ENCODE measurements around the gene PEX5. TPM values are rescaled to one million over a fixed set of nuclear protein-coding genes. Genes with fewer than 3 reads are reported as not detected.
"Not testable (repeated sequence)": the region's sequence is repeated elsewhere in the genome, so short reads cannot be mapped to it uniquely, and the experiment has no call there.

The PEX5 gene
- total RNA-seq, 1 donor = 24.3 TPM

- TF ChIP-seq, protein P1, sequence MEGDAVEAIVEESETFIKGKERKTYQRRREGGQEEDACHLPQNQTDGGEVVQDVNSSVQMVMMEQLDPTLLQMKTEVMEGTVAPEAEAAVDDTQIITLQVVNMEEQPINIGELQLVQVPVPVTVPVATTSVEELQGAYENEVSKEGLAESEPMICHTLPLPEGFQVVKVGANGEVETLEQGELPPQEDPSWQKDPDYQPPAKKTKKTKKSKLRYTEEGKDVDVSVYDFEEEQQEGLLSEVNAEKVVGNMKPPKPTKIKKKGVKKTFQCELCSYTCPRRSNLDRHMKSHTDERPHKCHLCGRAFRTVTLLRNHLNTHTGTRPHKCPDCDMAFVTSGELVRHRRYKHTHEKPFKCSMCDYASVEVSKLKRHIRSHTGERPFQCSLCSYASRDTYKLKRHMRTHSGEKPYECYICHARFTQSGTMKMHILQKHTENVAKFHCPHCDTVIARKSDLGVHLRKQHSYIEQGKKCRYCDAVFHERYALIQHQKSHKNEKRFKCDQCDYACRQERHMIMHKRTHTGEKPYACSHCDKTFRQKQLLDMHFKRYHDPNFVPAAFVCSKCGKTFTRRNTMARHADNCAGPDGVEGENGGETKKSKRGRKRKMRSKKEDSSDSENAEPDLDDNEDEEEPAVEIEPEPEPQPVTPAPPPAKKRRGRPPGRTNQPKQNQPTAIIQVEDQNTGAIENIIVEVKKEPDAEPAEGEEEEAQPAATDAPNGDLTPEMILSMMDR (IDR thresholded peaks at IDR 0.05; ENCODE audit: insufficient read depth, low read length) = no peak
- H3K4me3 ChIP-seq (ENCODE audit: low read depth, low read length) = no peak overlapping the region
- peak; percentile 2 for DNase-seq (ENCODE audit: low read depth)
Measured at GRCh38 chr12:7241404-7242005, 52.0 kb downstream of the PEX5 start.

- TF ChIP-seq, protein P1 (IDR thresholded peaks at IDR 0.05; ENCODE audit: insufficient read depth, low read length) = no peak
- no peak overlapping the region for H3K4me3 ChIP-seq (ENCODE audit: low read depth, low read length)
- DNase-seq (ENCODE audit: low read depth) = no peak
Measured at GRCh38 chr12:7242176-7243101, 53.0 kb downstream of the PEX5 start.

DNA sequence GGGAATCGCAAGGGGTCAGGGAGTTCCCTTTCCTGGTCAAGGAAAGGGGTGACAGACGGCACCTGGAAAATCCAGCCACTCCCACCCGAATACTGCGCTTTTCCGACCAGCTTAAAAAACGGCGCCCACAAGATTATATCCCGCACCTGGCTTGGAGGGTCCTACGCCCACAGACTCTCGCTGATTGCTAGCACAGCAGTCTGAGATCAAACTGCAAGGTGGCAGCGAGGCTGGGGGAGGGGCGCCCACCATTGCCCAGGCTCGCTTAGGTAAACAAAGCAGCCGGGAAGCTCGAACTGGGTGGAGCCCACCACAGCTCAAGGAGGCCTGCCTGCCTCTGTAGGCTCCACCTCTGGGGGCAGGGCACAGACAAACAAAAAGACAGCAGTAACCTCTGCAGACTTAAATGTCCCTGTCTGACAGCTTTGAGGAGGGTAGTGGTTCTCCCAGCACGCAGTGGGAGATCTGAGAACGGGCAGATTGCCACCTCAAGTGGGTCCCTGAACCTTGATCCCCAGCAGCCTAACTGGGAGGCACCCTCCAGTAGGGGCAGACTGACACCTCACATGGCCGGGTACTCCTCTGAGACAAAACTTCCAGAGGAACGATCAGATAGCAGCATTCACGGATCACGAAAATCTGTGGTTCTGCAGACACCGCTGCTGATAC is 62.0 kb downstream of the PEX5 start:
- DNase-seq (ENCODE audit: low read depth); H3K4me3 ChIP-seq (ENCODE audit: low read depth, low read length): not testable (repeated sequence)

- DNase-seq (ENCODE audit: low read depth) = no peak
- TF ChIP-seq, protein P1 (IDR thresholded peaks at IDR 0.05; ENCODE audit: insufficient read depth, low read length) = no peak
- no peak overlapping the region for H3K4me3 ChIP-seq (ENCODE audit: low read depth, low read length)
Measured at GRCh38 chr12:7259060-7259459, 69.6 kb downstream of the PEX5 start.

Other genes starting within 250 kb of the PEX5 start
- not detected in 2 replicates for gene RNU7-1, start 245.9 kb upstream of the PEX5 start, total RNA-seq (ENCODE audit: low replicate concordance)
- gene C12orf57, start 245.7 kb upstream of the PEX5 start, total RNA-seq (ENCODE audit: low replicate concordance) = 100 and 156 TPM in 2 replicates
- not detected in 2 replicates for gene PTPN6, start 238.3 kb upstream of the PEX5 start, total RNA-seq (ENCODE audit: low replicate concordance)
- 71.5 and 181 TPM in 2 replicates for gene PHB2, start 219.0 kb upstream of the PEX5 start, total RNA-seq (ENCODE audit: low replicate concordance)
- 26.0 and 26.8 TPM in 2 replicates for gene EMG1, start 218.8 kb upstream of the PEX5 start, total RNA-seq (ENCODE audit: low replicate concordance)
- gene LPCAT3, start 171.2 kb upstream of the PEX5 start, total RNA-seq (ENCODE audit: low replicate concordance) = 5.7 and 10.6 TPM in 2 replicates
- 516 and 790 TPM in 2 replicates for gene C1S, start 129.0 kb upstream of the PEX5 start, total RNA-seq (ENCODE audit: low replicate concordance)
- 237 and 528 TPM in 2 replicates for gene C1R, start 97.2 kb upstream of the PEX5 start, total RNA-seq (ENCODE audit: low replicate concordance)
- 39.2 and 50.6 TPM in 2 replicates for gene C1RL, start 80.5 kb upstream of the PEX5 start, total RNA-seq (ENCODE audit: low replicate concordance)
- not detected in 2 replicates for gene RBP5, start 60.8 kb upstream of the PEX5 start, total RNA-seq (ENCODE audit: low replicate concordance)
- gene CLSTN3, start 59.3 kb upstream of the PEX5 start, total RNA-seq (ENCODE audit: low replicate concordance) = 10.9 and 13.6 TPM in 2 replicates
- gene ACSM4, start 114.4 kb downstream of the PEX5 start, total RNA-seq (ENCODE audit: low replicate concordance) = not detected in 2 replicates

Measured in fibroblast of the aortic adventitia (primary cell).